22Rv1 (cell line): Measurements from ENCODE around the gene CKMT1B.
"Not testable (repeated sequence)": the region's sequence is repeated elsewhere in the genome, so short reads cannot be mapped to it uniquely, and the experiment has no call there.

ENCODE experiments used
- H3K27ac ChIP-seq: fragments of 450-650 bp; 2 replicates; pipeline ENCODE4 v1.5.1; 2017
- ZFX ChIP-seq: fragments of 450-650 bp; IDR thresholded peaks from 2 replicates; pipeline ENCODE4 v1.6.1; 2017; ENCODE audit warnings: antibody characterized with exemption, borderline replicate concordance
- TF ChIP-seq, protein P1 (sequence below): fragments of 450-650 bp; IDR thresholded peaks from 2 replicates; pipeline ENCODE4 v1.5.1; 2017; ENCODE audit warnings: mild to moderate bottlenecking

Gene CKMT1B

DNA sequence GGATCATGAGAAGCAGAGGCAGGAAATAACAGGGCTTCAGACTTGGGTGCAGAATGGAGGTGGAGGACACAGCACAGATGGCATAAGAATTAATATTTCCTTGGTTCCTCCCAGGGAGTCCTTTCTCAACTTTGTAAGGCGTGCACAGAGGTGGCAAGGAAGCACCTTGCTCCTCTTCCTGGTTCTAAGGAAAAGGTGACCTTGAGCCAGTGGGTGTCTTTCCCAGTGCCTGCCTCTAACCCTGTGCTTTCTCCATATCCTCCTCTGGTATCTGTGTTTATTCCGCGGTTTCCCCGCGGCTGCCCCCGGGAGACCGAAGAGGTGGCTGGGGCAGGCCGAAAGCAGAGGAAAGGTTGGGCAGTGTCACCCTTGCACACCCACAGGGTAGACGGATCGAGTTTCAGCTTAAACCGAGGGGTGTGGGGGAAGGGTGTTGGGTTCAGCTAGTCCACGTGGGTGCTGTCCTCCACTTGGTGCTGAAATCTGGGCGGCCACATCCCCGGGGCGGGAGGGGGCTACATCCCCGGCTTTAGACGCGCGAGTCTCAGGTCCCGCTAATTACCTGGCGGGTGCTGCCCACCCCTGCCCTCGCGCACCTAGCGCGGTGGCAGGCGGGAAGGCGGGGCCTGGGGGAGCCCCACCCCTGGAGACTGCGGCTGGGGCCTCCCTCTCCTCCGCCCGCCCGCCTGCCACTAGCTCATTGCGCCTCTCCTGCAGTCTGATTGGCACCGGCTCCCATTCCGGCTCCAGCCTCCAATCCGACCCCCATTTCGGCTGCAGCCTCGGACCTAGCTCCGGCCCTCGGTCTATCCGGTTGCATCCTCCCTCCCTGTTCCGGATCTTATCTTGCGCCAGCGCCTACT, at the start of gene CKMT1B:
Gene CKMT1B, plus strand, starts transcription at position 700 of the 863 bp plus-strand sequence. CDS start 192 bp downstream, outside the sequence.
- H3K27ac ChIP-seq = not testable (repeated sequence)

DNA sequence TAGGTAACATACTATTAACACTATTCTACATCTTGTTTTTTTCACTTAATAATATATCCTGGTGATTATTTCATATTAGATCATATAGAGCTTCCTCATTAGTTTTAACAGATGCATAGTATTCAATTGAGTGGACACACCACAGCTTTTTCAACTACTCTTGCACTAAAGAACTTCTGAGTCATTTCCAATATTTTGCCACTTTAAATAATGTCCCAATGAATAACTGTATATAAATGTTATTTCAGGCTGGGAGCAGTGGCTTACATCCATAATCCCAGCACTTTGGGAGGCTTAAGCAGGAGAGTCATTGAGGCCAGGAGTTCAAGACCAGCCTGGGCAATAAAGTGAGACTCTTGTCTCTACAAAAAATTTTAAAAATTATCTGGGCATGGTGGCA, 49.6 kb upstream of the CKMT1B start:
- TF ChIP-seq, protein P1, sequence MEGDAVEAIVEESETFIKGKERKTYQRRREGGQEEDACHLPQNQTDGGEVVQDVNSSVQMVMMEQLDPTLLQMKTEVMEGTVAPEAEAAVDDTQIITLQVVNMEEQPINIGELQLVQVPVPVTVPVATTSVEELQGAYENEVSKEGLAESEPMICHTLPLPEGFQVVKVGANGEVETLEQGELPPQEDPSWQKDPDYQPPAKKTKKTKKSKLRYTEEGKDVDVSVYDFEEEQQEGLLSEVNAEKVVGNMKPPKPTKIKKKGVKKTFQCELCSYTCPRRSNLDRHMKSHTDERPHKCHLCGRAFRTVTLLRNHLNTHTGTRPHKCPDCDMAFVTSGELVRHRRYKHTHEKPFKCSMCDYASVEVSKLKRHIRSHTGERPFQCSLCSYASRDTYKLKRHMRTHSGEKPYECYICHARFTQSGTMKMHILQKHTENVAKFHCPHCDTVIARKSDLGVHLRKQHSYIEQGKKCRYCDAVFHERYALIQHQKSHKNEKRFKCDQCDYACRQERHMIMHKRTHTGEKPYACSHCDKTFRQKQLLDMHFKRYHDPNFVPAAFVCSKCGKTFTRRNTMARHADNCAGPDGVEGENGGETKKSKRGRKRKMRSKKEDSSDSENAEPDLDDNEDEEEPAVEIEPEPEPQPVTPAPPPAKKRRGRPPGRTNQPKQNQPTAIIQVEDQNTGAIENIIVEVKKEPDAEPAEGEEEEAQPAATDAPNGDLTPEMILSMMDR = no peak
- no peak for TF ChIP-seq ZFX
- no peak overlapping the region for H3K27ac ChIP-seq

DNA sequence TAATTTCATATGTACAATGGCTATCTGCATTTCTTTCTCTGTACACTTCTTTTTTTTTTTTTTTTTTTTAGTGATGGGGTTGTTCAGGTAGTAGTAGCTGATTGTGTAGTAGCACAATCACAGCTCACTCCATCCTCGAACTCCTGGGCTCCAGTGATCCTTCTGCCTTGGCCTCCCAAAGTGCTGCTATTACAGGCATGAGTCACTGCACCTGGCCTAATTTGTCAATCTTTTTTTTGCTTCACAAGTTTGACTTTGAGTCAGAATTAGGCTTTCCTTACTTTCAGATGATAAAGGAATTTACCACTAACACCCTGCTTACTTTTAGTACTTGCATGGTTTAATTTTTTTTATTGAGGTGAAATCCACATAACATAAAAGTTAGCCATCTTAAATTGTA, 48.4 kb upstream of the CKMT1B start:
- no peak overlapping the region for H3K27ac ChIP-seq
- TF ChIP-seq, protein P1 = no peak
- TF ChIP-seq ZFX = no peak

DNA sequence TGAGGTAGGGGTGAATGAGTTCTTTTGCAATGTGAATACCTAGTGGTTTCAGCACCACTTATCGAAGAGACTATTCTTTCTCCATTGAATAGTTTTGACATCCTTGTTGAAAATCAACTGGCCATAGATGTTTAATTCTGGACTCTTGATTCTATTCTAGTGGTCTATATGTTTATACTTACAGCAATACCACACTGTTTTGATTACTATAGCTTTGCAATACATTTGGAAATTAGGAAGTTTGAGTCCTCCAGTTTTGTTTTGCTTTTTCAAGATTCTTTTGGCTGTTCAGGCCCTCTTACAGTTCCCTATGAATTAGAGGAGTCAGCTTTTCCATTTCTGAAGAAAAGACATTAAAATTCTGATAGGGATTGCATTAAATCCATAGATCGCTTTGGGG, 46.3 kb upstream of the CKMT1B start:
- H3K27ac ChIP-seq = no peak overlapping the region
- TF ChIP-seq ZFX = no peak
- TF ChIP-seq, protein P1 = no peak

DNA sequence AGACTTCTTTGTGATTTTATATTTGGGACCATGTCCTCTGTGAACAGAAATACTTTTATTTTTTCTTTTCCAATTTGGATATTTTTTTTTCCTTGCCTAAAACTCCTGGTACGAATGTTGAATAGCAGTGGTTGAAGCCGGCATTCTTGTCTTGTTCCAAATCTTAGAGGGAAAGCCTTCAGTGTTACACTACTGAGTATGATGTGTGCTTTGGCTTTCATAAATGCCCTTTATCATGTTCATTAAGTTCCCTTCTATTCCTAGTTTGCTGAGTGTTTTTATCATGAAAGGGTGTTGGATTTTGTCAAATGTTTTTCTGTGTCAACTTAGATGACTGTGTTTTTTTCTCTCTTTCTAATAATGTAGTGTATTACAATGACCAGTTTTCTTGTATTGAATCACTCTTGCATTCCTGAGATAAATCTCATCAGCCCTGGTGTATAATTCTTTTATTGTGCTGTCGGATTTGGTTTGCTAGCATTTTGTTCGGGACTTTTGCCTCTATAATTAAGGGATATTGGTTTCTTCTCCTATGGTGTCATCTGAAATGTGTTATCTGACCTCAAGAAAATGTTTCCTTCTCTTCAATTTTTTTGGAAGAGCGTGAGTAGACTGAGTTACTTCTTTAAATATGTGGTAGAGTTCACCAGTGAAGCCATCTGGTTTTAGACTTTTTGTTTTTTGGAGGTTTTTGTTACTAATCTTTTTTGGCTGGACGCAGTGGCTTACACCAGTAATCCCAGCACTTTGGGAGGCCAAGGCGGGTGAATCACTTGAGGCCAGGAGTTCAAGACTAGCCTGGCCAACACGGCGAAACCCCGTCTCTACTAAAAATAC, 43.1 kb upstream of the CKMT1B start:
- no peak overlapping the region for H3K27ac ChIP-seq
- TF ChIP-seq, protein P1 = no peak
- TF ChIP-seq ZFX = no peak

DNA sequence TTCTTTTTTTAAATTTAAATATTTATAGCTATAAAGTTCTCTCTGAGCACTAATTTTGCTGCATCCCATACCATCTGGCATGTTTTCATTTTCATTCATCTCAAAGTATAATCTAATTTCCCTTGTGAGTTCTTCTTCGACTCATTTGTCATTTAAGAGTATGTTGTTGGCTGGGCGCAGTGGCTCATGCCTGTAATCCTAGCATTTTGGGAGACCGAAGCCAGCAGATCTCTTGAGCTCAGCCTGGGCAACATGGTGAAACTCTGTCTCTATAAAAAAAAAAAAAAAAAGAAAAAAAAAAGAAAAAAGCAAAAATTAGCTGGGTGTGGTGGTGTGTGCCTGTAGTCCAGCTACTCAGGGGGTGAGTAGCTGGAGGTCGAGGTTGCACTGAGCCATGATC, 41.6 kb upstream of the CKMT1B start:
- TF ChIP-seq ZFX = no peak
- TF ChIP-seq, protein P1 = no peak
- no peak overlapping the region for H3K27ac ChIP-seq

DNA sequence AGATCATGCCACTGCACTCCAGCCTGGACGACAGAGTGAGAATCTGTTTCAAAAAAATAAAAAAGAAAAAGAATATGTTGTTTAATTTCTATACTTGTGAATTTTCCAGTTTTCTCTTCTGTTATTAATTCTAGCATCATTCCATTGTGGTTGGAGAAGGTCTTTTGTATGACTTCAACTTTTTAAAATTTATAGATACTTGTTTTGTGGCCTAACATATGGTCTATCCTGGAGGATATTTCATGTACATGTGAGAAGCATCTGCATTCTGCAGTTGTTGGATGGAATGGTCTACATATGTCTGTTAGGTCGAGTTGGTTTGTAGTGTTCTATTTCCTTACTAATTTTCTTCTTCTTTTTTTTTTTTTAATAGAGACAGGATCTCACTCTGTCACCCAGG, 40.8 kb upstream of the CKMT1B start:
- TF ChIP-seq, protein P1 = no peak
- TF ChIP-seq ZFX = no peak
- H3K27ac ChIP-seq = no peak overlapping the region

DNA sequence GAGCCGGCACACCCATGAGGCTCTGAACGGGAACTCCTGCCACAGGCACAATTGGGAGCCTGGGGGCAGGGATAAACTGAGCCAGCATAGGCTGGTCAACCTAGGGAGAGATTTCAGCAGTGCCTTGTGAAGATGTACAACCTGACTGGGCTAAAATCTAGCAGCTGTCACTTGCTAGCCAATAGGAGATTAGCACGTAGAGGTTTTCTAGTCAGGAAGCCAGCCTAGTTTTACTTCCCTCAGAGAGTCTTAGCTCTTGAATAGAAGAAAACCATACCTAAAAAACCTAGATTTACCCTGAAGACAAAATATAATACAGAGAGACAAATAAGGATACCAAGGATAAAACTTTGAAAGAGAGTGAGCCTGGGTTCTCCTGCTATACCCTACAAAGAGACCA, 31.1 kb upstream of the CKMT1B start:
- not testable (repeated sequence) for H3K27ac ChIP-seq

DNA sequence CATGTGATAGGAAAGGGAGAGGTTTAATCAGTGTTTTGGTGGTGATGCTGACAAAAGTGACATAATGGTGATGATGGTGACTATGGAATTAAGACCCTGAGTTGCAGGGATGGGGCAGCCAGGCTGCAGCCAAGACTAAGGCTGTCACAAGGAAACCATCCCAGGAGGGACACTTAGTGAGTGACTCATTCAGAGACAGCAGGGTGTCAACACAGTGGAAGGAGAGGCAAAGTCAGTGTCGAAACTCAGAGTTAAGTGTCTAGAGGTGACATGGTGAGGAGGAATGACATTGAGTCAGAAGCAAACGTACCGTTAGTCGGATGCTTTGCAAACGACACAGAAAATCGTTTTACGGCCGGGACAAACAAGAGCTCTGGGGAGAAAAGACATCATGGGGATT, 30.0 kb upstream of the CKMT1B start:
- H3K27ac ChIP-seq = not testable (repeated sequence)

DNA sequence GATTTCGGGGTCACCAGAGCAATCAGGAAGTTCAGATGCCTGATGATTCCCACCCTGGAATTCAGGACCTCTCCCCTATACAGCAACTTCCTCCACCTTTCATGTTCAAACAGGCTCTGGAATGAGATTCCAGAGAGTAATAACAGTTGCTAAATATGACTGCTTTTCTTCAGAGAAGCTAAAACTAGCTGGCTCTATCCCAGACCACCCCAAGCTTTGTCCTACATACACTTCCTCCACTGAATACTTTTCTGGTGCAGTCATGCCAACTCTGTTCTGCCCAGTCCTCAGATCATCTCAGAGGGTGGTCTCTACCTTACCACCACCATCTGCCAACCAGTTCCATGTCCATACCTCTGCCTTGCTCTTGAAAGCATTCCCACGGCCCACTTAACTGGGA, 27.2 kb upstream of the CKMT1B start:
- H3K27ac ChIP-seq = not testable (repeated sequence)

DNA sequence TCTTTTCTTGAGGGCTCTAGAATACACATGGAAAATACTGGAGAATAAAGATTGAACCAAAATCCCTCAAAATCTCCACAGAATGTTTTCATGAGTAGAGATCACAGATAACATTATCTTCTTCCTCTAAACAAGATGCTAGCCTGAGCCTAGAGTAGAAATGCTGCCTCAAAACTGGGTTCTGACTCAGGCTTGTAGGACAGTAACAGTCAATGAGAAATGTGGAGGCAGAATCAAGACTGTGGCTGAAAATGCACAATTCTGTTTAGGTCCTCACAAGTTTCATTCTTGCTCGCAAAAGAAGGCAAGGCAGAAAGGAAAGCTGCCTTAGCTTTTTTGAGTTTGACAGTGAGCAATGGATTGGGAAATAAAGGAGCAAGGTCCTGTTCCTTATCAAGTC, 19.2 kb upstream of the CKMT1B start:
- H3K27ac ChIP-seq = not testable (repeated sequence)

DNA sequence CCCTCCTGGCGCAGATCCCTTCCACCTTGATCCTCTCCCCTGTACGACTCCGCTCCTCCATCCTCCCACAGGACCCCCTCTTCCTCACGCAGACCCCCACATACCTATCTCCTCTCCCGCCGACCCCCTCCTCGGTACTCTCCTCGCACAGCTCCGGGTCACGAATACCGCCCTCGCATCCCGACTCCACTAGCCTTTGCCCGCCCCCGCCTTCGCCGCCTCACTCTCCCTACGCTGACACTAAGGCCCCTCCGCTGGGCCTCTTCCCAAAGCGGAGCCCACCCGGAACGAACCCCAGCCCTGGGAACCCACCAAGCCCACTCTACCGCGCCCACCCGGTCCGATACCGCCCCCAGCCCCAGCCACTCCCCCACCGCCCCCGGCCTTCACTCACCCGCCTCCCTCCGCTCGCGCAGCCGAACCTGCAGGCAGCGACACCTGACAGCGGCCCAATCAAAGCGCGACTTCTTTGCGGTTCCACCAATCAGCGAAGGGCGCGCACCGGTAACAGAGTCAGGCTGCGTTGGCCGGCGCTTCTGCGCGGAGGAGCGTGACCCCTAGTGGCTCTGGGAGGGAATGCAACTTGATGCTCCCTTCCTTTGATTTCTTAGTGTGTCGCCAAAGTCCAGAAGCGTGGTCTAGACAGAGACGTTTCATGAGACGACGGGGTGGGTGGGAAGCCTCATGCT, 3.9 kb upstream of the CKMT1B start, which contains the start of gene PPIP5K1:
Gene PPIP5K1, minus strand, starts transcription at position 431 of the 689 bp plus-strand sequence. CDS start 5,704 bp downstream, outside the sequence.
- H3K27ac ChIP-seq = not testable (repeated sequence)
